GM19452 (cell line): Measurements from ENCODE around the gene TMEM59L.
A peak's percentile ranks its signal among the peaks of the same experiment; 100 is the strongest.

ENCODE experiments used
- ATAC-seq: cut with Tn5 transposase; IDR thresholded peaks from one replicate; pipeline ENCODE4 v1.9.1; 2021; ENCODE audit not compliant: unreplicated experiment

TMEM59L gene

DNA sequence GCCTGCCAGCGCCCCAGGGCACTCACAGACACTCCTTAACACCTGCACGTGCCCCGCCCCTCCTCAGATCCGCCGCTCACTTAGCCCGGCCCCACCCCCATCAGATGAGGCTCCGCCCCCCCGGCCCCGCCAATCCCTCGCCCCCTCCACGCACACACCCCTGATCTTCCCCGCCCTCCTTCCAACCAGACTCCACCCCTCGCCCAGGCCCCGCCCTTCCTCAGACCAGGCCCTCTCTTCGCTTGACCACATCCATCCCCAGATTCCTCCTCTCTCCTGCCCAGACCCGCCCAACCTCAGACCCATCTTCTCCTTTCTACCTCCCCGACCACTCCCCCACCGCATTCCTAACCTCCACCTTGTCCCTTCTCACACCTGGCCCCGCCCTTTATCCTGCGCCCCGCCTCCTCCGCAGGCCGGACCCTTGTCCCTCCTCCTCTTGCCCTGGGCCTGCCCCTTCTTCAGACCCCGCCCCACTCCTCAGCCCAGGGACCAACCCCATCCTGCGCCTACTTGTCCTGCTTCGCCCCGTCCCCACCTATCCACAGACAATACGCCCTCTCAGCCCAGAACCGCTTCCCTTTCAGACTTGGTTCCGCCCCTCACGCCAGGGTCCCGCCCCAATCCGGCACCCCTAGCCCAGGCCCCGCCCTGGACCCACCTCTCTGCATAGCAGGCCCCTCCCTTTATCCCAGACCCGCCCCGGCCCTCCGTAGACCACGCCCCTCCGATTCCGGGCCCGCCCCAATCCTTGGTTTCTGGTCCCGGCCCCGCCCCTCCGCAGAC, 23.7 kb downstream of the TMEM59L start:
- peak; percentile 82 for ATAC-seq

DNA sequence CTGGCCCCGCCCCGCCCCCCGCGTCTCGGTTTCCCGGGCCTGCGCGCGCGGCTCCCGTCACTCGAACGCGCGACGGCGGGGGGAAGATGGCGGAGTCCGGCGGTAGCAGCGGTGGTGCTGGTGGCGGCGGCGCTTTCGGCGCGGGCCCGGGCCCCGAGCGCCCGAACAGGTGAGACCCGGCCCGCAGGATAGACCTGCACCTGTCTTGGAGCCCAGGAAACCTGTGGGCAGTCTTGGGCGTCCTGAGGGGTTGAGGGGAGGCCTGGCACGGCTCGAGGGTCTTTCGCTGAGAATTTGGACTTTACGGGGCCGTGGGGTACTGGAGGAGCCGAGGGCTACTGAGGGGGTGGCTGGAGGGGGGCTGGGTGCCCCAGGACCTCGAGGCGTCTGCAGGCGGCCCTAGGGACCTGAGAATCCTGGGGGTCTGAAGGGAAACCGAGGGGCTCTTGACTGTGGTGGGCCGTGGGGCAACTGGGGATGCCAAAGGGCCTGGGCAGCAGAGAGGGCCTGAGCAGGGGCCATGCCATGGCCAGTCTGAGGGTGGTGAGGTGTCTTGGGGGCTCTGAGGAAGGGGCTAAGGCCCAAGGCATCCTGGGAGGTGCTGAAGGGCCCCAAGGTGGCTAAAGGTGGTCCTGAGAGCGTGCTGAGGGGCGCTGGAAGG, 24.4 kb downstream of the TMEM59L start, which contains the start of gene KLHL26:
TSS of gene KLHL26 (plus strand) at position 60 of the 661 bp plus-strand sequence. CDS start at position 87, 27 bp downstream.
- no peak for ATAC-seq

DNA sequence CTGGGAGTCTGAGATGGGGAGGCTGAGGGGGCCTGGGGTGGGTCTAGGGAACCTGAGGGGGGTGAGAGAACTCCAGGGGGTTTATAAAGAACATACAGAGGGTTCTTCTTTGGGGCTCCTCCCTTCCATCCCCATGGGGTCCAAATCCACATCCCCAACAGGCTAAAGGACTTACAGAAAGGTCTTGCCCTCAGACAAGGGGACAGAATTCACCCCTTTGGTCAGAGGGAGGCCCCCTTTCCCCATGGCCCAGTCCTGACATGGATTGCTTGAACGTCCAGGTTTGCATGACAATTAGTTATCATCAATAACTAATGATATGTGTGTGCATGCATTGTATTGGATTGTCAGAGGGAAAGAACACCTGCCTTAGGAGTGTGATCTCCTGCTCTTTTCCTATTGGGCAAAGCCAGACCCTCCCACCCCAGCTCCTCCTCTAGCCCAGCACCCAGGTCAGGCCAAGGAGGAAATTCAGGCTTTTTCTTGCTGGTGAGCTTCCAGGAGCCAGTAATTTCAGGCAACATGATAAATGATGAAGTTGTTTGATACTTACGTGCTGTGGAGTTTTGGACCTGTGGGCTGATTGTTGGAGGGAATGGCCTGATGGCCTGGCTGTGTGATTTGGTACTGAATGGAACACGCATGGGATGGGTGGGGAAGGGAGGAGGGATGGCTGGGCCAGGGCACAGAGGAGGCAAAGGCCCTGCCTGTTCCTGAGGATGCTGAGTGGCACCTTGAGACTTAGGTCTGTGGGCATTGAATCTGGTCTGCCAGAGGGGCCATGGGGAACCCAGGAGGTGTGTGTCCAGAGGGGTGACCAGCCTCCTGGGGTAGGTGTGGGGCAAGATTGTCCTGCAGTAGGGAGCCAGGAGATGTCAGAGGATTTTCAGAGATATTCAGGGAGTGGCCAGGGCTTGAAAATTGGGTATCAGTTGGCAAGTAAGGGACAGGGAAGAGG, 25.3 kb downstream of the TMEM59L start:
- no peak for ATAC-seq

DNA sequence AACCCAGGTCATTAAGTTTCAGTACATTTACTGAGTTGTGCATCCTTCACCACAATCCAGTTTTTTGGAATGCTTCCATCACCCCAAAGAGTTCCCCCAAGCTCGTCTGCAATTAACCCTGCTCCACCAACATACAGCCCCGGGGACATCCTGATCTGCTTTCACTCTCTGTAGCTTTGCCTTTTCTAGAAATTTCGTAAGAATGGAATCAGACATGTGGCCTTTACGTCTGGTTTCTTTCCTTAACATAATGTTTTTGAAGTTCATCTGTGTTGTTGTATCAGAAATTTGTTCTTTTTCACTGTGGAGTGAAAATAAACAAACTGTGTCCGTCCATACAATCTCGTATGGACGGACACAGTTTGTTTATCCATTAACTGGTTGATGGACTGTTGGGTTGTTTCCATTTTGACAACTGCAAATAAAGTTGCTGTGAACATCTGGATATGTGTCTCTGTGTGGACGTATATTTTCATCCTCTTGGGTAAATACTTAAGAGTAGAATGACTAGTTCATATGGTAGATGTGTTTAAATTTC, 27.1 kb downstream of the TMEM59L start:
- no peak for ATAC-seq

DNA sequence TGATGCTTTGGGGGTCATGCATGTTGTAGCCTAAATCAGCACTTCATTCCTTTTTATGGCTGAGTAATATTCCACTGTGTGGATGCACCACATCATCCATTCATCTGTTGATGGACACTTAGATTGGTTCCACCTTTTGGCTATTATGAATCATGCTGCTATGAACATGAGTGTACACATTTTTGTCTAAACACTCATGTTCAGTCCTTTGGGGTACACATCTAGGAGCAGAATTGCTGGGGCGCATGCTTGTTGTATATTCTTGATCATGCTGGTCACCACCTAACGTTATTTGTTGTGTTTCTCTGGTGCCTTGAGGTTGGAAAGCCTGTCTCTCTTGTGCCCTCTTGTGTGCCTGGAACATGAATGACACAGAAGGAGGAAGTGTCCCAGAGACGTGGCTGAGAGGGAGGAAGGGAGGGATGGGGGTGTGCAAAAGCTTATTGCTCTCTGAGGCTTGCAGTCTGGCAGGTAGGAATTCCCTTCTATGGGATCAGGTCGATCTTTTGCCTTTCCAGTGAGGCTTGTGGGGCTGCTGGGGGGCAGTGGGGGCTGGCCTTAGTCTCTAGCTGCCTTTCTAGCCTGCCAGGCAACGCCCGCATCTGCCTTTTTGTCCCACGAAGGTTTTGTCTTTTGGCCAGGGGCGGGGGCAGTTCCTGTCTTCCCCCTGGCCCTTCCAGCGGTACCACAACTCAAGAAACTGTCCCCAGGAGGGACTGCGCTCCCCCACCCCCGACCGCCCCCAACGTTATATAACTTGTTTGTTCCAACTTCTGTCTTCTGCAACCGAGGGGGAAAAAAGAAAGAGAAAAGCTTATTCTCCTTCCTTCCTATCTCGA, 31.7 kb downstream of the TMEM59L start:
- ATAC-seq = no peak

DNA sequence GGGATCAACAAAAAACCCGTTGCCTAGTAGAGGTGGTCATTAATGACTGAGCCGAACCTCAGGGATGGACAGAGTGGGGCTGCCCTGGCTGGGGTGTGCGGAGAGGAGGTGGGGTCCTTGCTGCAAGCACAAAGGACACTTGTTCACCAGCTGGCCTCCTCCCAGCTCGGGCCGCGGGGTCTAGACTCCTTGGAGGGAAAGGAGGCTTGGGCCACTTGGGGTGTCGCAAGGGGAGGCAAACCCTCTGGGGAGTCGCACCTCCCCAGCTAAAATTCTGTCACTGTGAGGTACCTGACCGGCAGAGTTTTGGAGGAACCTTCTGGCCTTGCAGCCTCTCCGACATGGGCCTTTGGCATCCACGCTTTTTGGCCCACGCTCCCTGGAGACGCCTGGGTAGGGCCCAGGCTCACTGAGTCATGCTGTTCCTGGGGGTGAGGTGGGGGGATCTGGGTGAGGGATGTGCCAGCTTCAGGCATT, 32.4 kb downstream of the TMEM59L start:
- ATAC-seq = no peak

DNA sequence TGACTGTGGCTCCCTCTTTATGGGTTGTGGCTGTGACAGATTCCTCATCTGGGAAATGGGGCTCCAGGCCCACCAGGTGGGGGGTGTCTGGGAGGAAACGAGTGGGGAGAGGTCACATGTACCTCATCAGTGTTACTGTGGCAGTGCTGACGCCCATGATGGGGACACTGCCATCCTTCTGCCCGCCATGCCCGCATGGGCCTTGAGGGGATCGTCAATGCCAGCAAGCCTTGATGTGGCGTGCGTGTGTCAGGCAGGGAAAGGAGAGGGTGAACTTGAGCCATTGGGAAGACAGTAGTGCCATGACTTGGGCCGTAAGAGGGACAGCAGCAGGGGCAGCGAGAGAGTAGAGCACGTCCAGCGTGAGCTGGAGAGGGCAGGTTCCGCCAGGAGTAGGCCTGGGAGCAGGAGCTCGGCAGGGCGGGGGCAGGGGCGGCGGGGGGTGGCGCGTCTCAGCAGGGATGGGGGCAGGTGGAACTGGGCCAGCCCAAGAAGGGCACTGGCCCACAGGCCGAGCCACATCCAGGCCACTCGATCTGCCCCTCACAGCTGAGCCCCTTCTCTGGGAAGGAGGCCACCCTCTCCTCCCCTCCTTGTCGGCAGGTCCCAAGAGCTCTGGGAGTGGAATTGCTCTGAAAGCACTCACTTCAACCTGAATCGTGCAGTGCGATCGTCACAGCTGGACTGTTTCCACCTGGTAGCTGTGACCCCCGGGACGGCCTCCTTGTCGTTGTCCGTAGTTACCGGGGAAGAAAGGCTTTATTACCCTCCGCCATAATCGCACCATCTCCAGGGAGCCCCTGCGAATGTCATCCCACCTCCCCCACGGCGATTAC, 34.1 kb downstream of the TMEM59L start:
- ATAC-seq = no peak

DNA sequence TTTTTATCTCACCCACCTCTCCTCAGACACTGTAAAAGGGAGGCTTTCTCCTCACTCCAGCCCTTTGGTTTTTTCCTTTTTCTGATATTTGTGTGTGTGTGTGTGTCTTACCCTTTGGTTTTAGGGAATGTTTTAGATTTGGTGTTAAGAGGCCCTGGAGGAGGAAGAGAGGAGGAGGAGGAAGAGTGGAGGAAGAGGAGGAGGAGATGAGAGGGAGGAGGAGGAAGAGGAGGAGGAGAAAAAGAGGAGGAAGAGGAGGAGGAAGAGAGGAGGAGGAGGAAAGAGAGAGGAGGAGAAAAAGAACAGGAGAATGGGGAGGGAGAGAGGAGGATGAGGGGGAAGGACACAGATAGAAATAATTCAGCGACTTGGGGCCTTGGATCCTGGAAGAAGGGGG, 34.7 kb downstream of the TMEM59L start:
- ATAC-seq = no peak

DNA sequence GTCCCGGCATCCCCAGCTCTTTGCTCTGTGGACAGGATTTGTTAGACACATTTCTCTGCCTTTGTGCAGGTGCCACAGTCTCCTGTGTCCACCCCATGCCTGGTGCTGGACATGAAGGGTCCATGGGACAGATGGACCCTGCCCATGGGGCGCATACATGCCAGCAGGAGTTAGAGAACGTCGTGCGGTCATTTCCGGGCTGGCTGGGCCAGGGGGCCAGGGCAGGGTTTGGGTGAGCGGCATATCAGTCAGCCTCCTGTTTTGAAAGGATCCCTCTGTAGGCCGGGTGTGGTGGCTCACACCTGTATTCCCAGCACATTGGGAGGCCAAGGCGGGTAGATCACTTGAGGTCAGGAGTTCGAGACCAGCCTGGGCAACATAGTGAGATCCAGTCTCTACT, 35.1 kb downstream of the TMEM59L start:
- no peak for ATAC-seq

DNA sequence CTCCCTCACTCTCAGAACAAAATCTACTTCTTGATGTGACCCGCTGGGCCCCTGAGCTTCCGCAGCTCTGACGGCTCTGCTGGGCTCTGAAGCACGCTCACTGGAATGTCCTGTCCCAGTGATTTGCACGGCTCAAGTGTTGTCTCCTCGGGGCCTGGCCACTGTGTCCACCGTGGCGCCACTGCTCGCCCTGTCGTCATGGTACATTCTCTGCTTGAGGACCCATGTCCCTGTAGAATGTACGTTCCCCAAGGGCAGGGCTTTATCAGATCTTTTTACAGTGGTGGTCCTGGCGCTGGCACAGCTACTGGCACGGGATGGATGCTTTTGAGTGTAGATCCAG, 36.3 kb downstream of the TMEM59L start:
- ATAC-seq = no peak

DNA sequence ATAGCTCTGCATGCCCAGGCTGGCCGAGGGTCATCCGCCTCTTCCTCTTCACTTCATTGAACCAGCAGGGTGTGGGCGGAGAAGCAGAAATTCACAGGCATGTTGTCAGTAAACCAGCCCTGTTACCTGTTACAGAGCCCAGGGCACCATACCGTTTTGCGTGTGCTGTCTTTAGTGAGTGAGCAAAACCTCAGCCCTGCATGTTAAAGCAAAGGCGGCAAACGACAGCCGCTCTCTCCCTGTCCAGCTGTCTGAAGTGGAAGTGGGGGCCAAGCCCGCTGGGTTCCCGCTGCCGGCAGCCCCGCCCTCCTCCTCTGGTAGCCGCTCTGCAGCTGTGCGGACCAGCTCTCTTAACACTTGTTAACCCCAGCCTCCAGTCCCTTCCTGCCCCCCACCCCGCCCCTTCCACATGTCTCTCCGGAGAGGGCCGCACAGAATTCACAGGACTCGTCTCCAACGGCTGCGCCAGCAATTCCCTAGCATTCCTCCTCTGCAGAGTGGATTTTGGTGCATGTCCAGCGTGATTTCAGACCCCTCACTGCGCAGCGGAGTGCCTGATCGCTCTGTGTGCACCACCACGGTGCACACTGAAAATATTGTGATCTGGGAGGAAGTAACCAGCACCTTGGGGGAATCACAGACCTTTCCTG, 36.8 kb downstream of the TMEM59L start:
- no peak for ATAC-seq

DNA sequence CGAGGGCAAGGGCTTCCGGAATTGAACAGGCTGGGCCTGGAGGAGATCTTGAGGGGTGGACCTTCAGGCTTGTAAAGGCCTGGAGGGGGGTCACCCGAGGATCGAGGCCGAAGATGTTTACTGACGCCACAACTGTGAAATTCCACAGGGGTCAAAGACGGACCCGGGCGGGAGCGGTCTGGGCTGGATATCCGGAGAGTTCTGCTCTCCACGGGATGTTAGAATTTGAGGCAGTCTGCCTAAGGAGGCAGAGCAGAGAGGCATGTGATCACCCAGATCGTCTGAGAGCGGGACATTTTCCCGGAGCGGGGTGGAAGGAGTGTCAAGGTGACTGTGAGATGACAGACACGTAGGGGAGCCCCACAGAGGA, 37.3 kb downstream of the TMEM59L start:
- ATAC-seq = no peak

DNA sequence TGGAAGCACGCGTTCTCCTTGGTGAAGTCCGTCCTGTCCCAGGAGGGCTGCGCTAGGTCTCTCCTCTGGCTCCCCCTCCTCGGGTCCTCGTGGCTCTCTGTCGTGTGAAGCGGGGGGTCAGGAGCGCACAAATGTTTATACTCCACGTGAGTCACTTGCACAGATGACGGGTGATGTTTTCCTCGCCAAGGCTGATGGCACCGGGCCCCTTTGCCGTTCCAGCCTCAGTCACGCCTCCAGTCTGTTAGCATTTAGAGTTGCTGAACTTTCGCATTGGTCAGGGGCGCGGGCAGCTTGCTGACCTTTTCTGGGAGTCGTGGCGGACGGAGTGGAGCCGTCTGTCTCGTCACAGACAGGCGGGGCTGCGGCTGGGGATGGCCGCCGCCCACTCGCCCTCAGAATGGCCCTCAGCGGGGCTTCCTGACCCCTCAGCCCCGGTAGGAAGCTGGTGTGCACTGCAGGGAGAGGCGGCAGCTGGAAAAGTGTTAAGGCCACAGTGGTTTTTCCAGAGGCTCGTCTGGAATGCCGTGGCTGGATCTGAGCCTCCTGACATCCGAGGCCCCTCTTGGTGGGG, 37.9 kb downstream of the TMEM59L start:
- ATAC-seq = no peak

DNA sequence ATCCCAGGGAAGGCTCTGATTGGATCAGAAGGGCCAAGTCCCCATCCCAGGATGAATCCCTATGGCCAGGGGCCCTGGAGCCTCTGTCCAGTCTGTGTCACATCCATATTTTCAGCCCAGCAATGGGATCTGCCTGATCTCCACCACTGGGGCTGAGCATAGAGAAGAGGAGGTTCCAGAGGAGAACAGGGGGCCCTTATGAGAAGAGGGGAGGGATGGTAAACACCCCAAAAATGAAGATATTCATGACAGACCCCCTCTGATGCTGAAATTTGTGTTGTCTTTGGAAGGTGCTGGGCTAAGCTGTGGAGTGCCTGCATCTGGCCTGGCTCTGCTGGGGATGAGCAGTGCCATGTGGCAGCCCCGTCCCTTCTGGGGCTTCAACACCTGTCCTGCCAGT, 38.6 kb downstream of the TMEM59L start:
- ATAC-seq = no peak

DNA sequence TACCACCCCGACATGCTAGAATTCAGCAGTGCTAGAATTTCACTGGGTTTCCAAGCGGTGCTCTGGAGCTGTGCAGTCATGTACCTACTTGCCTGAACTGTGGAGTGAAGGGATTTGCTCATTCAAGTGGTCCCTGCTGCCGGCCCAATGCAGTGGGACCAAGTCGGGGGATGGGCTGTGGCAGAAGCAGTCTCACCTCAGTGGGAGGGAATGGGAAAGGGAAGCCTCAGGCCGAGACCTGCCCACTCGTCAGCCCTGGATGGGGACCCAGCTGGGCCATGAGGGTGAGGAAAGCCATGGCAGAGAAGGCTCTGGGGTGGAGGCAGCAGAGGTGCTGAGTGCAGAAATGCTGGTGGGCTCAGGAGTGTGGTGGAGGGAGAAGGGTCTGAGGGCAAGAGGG, 39.1 kb downstream of the TMEM59L start:
- ATAC-seq = no peak

DNA sequence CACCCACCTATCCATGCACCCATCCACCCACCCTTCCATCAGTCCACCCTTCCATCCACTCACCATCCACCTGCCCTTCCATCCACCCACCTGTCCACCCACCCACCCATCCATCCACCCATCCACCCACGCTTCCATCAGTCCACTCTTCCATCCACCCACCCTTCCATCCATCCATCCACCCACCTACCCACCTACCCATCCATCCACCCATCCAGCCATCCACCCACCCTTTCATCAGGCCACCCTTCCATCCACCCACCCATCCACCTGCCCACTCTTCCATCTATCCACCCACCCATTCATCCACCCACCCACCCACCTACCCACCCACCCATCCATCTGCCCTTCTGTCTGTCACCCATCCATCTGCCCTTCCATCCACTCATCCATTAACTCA, 41.2 kb downstream of the TMEM59L start:
- no peak for ATAC-seq

DNA sequence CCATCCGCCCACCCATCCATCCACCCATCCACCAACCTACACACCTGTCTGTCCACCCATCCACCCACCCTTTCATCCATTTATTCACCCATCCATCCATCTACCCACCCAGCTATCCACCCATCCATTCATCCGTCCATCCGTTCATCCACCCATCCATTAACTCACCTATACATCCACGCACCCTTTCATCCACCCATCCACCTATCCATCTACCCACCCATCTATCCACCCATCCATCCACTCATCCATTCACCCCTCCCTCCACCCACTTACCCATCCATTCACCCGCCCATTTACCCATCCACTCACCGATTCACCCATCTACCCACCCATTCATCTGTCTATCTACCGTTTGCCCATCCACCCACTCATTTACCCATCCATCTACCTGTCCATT, 41.8 kb downstream of the TMEM59L start:
- no peak for ATAC-seq

DNA sequence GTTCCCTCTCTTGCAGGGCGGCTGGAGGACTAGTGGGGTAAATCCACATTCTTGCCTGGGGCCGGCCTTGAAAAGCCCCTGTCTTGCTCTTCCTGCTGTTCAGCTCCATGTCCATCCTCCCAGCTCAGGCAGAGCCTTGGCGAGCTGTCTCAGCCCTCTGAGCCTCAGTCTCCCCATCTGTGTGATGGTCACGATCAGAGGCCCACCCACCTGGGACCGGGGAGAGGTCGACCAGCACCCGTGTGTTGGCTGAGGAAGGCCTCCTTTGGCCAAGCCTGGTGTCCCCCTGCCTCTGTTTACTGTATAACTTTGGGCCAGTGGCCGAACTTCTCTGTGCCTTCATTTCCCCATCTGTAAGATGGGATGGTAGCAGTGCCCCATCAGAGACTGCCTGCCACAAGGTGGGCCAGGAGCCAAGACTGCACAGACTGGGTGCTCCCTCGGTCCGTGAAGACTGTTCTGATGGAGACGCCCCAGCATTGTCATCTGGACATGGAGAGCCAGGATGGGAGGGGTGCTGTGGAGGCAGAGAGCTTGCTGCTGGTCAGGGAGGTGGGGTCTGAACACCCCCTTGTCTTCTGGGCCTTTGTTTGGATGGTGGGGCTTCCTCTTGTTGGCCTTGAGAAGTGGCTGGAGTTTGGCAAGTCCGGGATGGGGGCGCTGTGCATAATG, 42.6 kb downstream of the TMEM59L start:
- ATAC-seq = no peak
